ENCODE measurements around the gene GSTM5.
"Not testable (repeated sequence)": the region's sequence is repeated elsewhere in the genome, so short reads cannot be mapped to it uniquely, and the experiment has no call there.

Gene GSTM5

GRCh38 chr1:109763646-109764415, 51.8 kb downstream of the GSTM5 start, which contains the start of gene EPS8L3:
Gene EPS8L3, minus strand, starts transcription at chr1:109763923. Its CDS starts 2,174 bp downstream, at chr1:109761749.
- TF ChIP-seq CTCF (IDR thresholded peaks at IDR 0.05; ENCODE audit: low read depth, low read length) = no peak
- H3K4me3 ChIP-seq (ENCODE audit: low read depth, low read length) = no peak within 1 kb of the TSS

- H3K4me3 ChIP-seq (ENCODE audit: low read depth, low read length) = no peak overlapping the region
- no peak for TF ChIP-seq CTCF (IDR thresholded peaks at IDR 0.05; ENCODE audit: low read depth, low read length)
Measured at GRCh38 chr1:109764561-109765482, 52.8 kb downstream of the GSTM5 start.

- TF ChIP-seq CTCF (IDR thresholded peaks at IDR 0.05; ENCODE audit: low read depth, low read length) = no peak
- H3K4me3 ChIP-seq (ENCODE audit: low read depth, low read length) = no peak overlapping the region
Measured at GRCh38 chr1:109765483-109765815, 53.4 kb downstream of the GSTM5 start.

- TF ChIP-seq CTCF (IDR thresholded peaks at IDR 0.05; ENCODE audit: low read depth, low read length) = no peak
- no peak overlapping the region for H3K4me3 ChIP-seq (ENCODE audit: low read depth, low read length)
Measured at GRCh38 chr1:109765896-109766615, 54.0 kb downstream of the GSTM5 start.

GRCh38 chr1:109766991-109767636, 55.1 kb downstream of the GSTM5 start:
- not testable (repeated sequence) for H3K4me3 ChIP-seq (ENCODE audit: low read depth, low read length)
